PC-3 (cell line): ENCODE results near the gene AKAP13.

Source experiments
- CTCF ChIP-seq: fragments of 300-600 bp; sonication (generic); conservative IDR thresholded peaks from 2 replicates; pipeline ENCODE4 v1.5.1; 2017; ENCODE audit warnings: antibody characterized with exemption, low read depth, mild to moderate bottlenecking, low read length
- EZH2 ChIP-seq: fragments of 300-600 bp; sonication (generic); IDR thresholded peaks from one replicate; pipeline ENCODE4 v1.6.1; 2017; ENCODE audit warnings: antibody characterized with exemption, mild to moderate bottlenecking, low read length; ENCODE audit not compliant: unreplicated experiment
- EZH2phosphoT487 ChIP-seq: fragments of 300-600 bp; sonication (generic); IDR thresholded peaks from 2 replicates; pipeline ENCODE4 v1.6.1; 2018; ENCODE audit warnings: mild to moderate bottlenecking, antibody characterized with exemption, low read length, borderline replicate concordance

DNA sequence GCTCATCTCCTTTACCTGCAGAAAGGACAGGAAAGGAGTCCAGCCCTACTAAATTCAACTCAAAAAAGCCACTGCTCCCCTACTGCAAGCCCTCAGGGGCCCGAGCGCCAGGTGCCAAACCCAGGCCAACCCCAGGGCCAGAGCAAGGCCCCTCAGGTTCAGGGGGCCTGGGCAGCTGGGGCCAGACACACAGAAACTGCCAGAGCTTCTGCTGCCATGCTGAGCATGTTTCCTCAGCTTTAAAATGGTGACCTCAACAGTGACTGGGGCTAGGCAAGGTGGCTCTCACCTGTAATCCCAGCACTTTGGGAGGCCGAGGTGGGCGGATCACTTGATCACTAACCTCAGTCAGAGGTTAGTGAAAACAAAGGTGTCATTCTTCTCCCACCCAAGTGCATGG is 375.5 kb downstream of the AKAP13 start:
- no peak for TF ChIP-seq CTCF
- TF ChIP-seq EZH2phosphoT487 = no peak
- TF ChIP-seq EZH2 = no peak
